ENCODE data around the gene RRM1.

The RRM1 gene

DNA sequence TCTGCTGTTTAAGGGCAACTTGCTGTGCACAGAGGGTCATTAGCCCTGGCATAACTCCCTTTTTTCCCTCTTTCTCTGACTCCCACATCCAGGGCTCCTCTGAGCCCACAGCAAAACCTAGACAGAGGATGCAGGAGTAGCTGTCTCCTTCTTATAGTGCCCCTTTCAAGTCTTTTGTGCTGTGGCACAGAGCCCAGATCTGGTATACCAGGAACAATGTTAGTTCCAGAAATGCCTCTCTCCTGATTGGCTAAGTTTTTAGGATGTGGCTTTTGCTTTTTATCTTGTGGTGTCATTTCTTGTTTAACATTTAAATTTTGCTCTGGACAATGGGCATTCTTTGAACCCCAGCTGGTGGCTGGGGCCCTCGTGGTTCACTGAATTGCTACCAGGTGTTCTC is 25.6 kb upstream of the RRM1 start:
- TF ChIP-seq NFIC (IDR thresholded peaks at IDR 0.05) (no peak), EGR1 (IDR thresholded peaks at IDR 0.05) (no peak), RAD21 (IDR thresholded peaks at IDR 0.05; ENCODE audit: low read depth) (no peak), TAF1 (IDR thresholded peaks at IDR 0.05; ENCODE audit: low read depth) (no peak), YY1 (IDR thresholded peaks at IDR 0.05; ENCODE audit: low read depth) (no peak), TCF12 (IDR thresholded peaks at IDR 0.05; ENCODE audit: low read depth) (no peak)
- TF ChIP-seq, protein P1, sequence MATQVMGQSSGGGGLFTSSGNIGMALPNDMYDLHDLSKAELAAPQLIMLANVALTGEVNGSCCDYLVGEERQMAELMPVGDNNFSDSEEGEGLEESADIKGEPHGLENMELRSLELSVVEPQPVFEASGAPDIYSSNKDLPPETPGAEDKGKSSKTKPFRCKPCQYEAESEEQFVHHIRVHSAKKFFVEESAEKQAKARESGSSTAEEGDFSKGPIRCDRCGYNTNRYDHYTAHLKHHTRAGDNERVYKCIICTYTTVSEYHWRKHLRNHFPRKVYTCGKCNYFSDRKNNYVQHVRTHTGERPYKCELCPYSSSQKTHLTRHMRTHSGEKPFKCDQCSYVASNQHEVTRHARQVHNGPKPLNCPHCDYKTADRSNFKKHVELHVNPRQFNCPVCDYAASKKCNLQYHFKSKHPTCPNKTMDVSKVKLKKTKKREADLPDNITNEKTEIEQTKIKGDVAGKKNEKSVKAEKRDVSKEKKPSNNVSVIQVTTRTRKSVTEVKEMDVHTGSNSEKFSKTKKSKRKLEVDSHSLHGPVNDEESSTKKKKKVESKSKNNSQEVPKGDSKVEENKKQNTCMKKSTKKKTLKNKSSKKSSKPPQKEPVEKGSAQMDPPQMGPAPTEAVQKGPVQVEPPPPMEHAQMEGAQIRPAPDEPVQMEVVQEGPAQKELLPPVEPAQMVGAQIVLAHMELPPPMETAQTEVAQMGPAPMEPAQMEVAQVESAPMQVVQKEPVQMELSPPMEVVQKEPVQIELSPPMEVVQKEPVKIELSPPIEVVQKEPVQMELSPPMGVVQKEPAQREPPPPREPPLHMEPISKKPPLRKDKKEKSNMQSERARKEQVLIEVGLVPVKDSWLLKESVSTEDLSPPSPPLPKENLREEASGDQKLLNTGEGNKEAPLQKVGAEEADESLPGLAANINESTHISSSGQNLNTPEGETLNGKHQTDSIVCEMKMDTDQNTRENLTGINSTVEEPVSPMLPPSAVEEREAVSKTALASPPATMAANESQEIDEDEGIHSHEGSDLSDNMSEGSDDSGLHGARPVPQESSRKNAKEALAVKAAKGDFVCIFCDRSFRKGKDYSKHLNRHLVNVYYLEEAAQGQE (IDR thresholded peaks at IDR 0.05; ENCODE audit: low read depth) = no peak
- TF ChIP-seq, protein P2, sequence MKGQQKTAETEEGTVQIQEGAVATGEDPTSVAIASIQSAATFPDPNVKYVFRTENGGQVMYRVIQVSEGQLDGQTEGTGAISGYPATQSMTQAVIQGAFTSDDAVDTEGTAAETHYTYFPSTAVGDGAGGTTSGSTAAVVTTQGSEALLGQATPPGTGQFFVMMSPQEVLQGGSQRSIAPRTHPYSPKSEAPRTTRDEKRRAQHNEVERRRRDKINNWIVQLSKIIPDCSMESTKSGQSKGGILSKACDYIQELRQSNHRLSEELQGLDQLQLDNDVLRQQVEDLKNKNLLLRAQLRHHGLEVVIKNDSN (IDR thresholded peaks at IDR 0.05) = no peak
- TF ChIP-seq, protein P3, sequence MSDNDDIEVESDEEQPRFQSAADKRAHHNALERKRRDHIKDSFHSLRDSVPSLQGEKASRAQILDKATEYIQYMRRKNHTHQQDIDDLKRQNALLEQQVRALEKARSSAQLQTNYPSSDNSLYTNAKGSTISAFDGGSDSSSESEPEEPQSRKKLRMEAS (IDR thresholded peaks at IDR 0.05) = no peak

DNA sequence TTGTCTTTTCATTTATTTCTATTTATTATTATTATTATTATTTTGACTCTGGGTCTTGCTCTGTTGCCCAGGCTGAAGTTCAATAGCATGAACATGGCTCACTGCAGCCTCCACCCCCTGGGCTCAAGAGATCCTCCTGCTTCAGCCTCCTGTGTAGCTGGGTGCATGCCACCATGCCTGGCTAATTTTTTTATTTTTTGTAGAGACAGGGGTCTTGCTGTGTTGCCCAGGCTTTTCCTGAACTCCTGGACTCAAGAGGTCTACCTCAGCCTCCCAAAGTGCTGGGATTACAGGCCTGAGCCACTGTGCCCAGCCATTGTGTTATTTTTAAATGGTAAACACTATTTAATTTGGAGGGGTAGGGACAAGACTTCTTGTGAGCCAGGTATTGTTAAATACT is 23.3 kb upstream of the RRM1 start:
- TF ChIP-seq RAD21 (IDR thresholded peaks at IDR 0.05; ENCODE audit: low read depth) = no peak
- TF ChIP-seq FOXM1 (IDR thresholded peaks at IDR 0.05; ENCODE audit: borderline replicate concordance, low read depth) = no peak
- TF ChIP-seq, protein P1 (IDR thresholded peaks at IDR 0.05; ENCODE audit: low read depth) = no peak
- no peak for TF ChIP-seq CREB1 (IDR thresholded peaks at IDR 0.05; ENCODE audit: low read depth)
- TF ChIP-seq TCF12 (IDR thresholded peaks at IDR 0.05; ENCODE audit: low read depth) = no peak
- no peak for TF ChIP-seq NFIC (IDR thresholded peaks at IDR 0.05)
- no peak for TF ChIP-seq ZBTB7A (IDR thresholded peaks at IDR 0.05; ENCODE audit: low read depth)

DNA sequence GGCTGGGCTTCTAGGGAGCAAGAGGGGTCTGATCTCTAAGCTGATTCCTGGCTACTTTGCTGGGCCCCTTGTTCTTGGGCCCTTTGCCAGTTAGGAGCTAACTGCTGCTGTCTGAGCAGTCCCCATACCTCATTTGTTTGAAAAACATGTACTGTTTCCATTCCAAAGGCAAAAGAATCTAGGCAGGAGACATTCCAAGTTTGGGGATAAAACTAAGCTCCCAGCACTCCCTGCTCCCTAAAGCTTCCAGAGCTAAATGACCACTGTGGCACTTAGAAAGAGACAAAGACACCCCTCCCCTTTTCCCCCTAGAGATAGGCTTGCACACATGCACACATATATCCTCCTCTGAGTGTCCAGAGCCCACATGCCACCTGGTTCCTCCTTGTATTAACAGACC is 22.7 kb upstream of the RRM1 start:
- TF ChIP-seq CREB1 (IDR thresholded peaks at IDR 0.05; ENCODE audit: low read depth) (no peak), TCF12 (IDR thresholded peaks at IDR 0.05; ENCODE audit: low read depth) (no peak), RAD21 (IDR thresholded peaks at IDR 0.05; ENCODE audit: low read depth) (no peak), EGR1 (IDR thresholded peaks at IDR 0.05) (no peak), NFIC (IDR thresholded peaks at IDR 0.05) (no peak), ZBTB7A (IDR thresholded peaks at IDR 0.05; ENCODE audit: low read depth) (no peak), TEAD4 (IDR thresholded peaks at IDR 0.05) (no peak), CEBPB (IDR thresholded peaks at IDR 0.05) (no peak), YY1 (IDR thresholded peaks at IDR 0.05; ENCODE audit: low read depth) (no peak), FOXM1 (IDR thresholded peaks at IDR 0.05; ENCODE audit: borderline replicate concordance, low read depth) (no peak), TAF1 (IDR thresholded peaks at IDR 0.05; ENCODE audit: low read depth) (no peak), EP300 (IDR thresholded peaks at IDR 0.05; ENCODE audit: borderline replicate concordance) (no peak)
- TF ChIP-seq, protein P2 (IDR thresholded peaks at IDR 0.05) = no peak
- TF ChIP-seq, protein P3 (IDR thresholded peaks at IDR 0.05) = no peak
- TF ChIP-seq, protein P1 (IDR thresholded peaks at IDR 0.05; ENCODE audit: low read depth) = no peak

DNA sequence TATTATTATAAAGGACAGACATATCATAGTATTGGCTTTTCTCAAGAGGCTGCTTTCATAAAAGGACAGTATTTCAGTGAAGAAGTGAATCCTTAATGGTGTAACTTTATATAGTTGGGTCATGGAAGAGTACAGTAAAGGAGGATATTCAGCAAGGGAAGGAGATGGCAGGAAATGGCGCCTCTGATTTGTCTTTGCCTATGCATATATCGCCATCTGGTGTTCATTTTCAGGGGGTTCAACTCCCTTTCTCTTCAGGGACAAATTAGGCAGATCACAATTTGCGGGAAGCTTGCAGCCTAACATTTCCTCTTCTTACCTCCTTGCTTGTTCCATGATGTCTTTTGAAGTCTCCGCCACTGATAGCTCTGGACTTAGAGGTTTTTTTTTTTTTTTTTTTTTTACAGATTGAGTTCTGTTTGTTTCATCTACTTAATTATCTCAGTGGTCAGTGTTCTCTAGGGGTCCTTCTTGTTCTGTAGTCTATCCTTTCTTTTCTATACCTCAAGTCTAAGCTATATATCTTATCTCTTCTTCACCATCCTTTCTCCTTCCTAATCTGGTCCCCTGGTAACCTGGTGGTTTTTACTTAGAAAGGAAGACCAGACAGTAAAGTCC is 21.8 kb upstream of the RRM1 start:
- TF ChIP-seq EP300 (IDR thresholded peaks at IDR 0.05; ENCODE audit: borderline replicate concordance) (no peak), YY1 (IDR thresholded peaks at IDR 0.05; ENCODE audit: low read depth) (peak; percentile 86), RAD21 (IDR thresholded peaks at IDR 0.05; ENCODE audit: low read depth) (peak; percentile 97)

DNA sequence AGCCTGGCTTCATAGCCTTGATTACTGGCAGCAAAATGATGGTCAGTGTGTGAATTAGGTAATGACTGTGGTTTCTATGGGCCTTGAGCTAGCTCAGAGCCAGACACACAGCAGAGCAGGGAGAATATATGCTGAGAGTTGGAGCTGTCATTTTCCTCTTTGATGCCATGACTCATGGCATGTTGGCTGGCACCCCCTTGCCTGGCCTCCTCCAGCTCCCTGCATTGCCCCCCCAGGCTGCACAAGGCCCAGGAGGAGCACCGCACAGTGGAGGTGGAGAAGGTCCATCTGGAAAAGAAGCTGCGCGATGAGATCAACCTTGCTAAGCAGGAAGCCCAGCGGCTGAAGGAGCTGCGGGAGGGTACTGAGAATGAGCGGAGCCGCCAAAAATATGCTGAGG is 20.3 kb upstream of the RRM1 start:
- TF ChIP-seq CREB1 (IDR thresholded peaks at IDR 0.05; ENCODE audit: low read depth) (no peak), TAF1 (IDR thresholded peaks at IDR 0.05; ENCODE audit: low read depth) (no peak), YY1 (IDR thresholded peaks at IDR 0.05; ENCODE audit: low read depth) (no peak), FOXM1 (IDR thresholded peaks at IDR 0.05; ENCODE audit: borderline replicate concordance, low read depth) (no peak), EP300 (IDR thresholded peaks at IDR 0.05; ENCODE audit: borderline replicate concordance) (no peak), TCF12 (IDR thresholded peaks at IDR 0.05; ENCODE audit: low read depth) (no peak), NFIC (IDR thresholded peaks at IDR 0.05) (no peak), RAD21 (IDR thresholded peaks at IDR 0.05; ENCODE audit: low read depth) (no peak)
- TF ChIP-seq, protein P1 (IDR thresholded peaks at IDR 0.05; ENCODE audit: low read depth) = no peak
- TF ChIP-seq, protein P2 (IDR thresholded peaks at IDR 0.05) = no peak
- TF ChIP-seq, protein P3 (IDR thresholded peaks at IDR 0.05) = no peak
